SW 1271 (cell line): ENCODE data around the gene DNASE1L2.

Source experiments
- DNase-seq, 2 experiments: peaks; one replicate each; lab custom pipeline; 2025; lab: John Stamatoyannopoulos, UW

The DNASE1L2 gene

GRCh38 chr16:2286550-2286949, 50.3 kb downstream of the DNASE1L2 start:
- no peak for DNase-seq

GRCh38 chr16:2287916-2288547, 51.8 kb downstream of the DNASE1L2 start:
- DNase-seq = no peak
